Neural progenitor cell (in vitro differentiated cells): ENCODE measurements around the gene PEBP1.

Experiments used
- EZH2 ChIP-seq: fragments of 200-600 bp; sonication (generic); IDR thresholded peaks from 2 replicates; pipeline ENCODE4 v1.6.1; 2017; ENCODE audit warnings: antibody characterized with exemption, mild to moderate bottlenecking, moderate library complexity
- EZH2phosphoT487 ChIP-seq: fragments of 200-600 bp; sonication (generic); IDR thresholded peaks from 2 replicates; pipeline ENCODE4 v1.6.1; 2017; ENCODE audit warnings: antibody characterized with exemption
- TF ChIP-seq, protein P1 (sequence below): fragments of 200-600 bp; sonication (generic); IDR thresholded peaks from 2 replicates; pipeline ENCODE4 v1.5.1; 2017; ENCODE audit warnings: antibody characterized with exemption, mild to moderate bottlenecking

DNA sequence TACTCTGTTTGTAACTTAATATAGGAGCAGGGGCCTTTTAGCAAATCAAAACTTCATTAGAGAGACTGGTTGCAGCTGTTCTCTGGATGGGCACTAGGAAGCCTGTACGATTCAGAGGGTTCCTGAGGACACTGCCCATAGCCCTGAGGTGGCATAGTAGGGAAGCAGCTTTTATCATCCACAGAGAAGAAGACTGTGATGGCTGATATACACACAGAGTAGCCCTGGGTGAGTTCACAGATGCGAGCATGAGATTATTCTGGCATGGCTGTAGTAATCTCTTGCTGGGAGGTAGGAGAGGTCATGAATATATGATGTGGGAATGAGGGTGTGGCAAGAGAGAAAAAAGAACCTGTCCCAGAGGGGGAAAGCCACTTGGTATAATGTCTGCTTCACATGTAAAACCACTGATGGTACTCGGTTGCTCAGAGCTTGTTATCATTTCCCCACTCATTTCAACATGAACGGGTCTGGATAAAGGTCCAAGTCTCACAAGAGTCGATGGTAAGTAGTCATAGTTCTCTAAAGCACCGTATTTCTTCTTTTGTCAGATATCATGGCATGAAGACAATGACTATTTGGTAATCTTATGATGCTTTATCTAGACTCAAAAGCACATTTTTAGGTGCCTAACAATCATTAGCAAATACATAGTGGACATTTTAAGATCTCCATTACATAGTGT is 52.0 kb downstream of the PEBP1 start:
- TF ChIP-seq, protein P1, sequence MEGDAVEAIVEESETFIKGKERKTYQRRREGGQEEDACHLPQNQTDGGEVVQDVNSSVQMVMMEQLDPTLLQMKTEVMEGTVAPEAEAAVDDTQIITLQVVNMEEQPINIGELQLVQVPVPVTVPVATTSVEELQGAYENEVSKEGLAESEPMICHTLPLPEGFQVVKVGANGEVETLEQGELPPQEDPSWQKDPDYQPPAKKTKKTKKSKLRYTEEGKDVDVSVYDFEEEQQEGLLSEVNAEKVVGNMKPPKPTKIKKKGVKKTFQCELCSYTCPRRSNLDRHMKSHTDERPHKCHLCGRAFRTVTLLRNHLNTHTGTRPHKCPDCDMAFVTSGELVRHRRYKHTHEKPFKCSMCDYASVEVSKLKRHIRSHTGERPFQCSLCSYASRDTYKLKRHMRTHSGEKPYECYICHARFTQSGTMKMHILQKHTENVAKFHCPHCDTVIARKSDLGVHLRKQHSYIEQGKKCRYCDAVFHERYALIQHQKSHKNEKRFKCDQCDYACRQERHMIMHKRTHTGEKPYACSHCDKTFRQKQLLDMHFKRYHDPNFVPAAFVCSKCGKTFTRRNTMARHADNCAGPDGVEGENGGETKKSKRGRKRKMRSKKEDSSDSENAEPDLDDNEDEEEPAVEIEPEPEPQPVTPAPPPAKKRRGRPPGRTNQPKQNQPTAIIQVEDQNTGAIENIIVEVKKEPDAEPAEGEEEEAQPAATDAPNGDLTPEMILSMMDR, result no peak
- no peak for TF ChIP-seq EZH2
- no peak for TF ChIP-seq EZH2phosphoT487
